LNCaP clone FGC (cell line): Measurements from ENCODE around the gene NDNF.

Experiments used
- DNase-seq: peaks from one replicate; pipeline ENCODE4 v3.0.0-alpha.2; 2011; ENCODE audit warnings: low read depth
- H3K4me3 ChIP-seq: 2 replicates; pipeline ENCODE4 v1.5.1; 2011; ENCODE audit warnings: mild to moderate bottlenecking, low read depth, low read length, control low read depth
- CTCF ChIP-seq: IDR thresholded peaks from 2 replicates; pipeline ENCODE4 v1.5.1; 2012; ENCODE audit warnings: mild to moderate bottlenecking; ENCODE audit not compliant: control insufficient read depth, insufficient read depth; ENCODE audit errors: extremely low read depth

NDNF gene

DNA sequence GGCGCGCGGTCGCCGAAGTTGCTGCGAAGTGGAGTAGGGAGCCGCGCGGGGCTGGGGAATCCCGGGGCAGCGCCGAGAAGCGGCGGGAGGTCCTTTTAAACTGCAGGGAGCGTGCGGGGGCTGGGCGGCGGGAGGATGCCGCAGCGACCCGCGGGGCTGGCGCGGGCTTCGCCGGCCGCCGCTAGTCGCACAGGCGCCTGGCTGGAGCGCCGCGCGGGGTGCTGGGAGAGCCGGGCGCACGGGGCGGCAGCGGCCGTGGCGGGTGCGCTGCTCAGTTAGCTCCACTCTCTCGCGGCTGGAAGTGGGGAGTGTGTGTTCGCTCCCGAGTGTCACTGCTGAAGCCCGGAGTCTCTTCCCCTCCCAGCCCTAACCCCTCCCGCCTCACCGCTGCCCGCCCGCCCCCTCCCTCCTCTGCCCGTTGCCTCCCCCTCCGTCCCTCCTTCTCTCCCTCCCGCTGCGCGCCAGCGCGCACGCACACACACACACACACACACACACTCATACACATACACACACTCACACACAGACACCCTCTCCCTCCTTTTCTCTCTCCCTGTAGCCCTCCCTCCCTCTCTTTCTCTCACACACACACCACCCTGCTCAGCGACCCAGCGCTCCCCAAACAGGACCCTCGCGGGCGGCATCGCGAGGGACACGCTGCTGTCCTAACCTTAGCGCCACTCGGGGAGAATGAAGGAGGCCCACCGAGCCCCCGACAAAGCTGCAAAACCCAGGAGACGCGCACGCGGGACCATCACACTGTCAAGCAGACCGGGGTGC is at the start of gene NDNF:
NDNF (minus strand) TSS at position 312 of the 780 bp plus-strand sequence. CDS start 26,698 bp downstream, outside the sequence.
- 0 out of 2 replicates have a peak within 1 kb of the TSS, but pooled peaks have one; percentile 9 for H3K4me3 ChIP-seq

DNA sequence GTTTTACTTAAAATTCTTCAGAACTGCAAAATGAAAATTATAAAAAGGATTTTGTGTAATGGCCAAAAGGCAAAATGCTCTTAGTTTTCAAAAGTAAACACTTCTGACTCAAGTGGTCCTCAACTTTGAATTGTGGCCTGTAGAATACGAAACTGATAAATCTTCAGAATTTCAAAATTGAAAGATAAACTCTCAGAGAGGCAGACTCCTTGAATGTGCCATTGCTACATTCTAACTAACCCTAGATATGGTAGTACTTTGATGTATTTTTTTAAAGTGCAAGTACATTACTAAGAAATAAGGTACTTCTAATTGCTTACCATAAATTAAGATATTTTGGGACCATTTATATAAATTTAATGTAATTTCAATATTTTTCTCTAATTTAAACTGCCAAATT is 47.4 kb upstream of the NDNF start:
- no peak for DNase-seq
- no peak for TF ChIP-seq CTCF
- no peak overlapping the region for H3K4me3 ChIP-seq

More for the DNA sequence above, at the start of gene NDNF:
- TF ChIP-seq CTCF, result no peak
- DNase-seq, result no peak

GRCh38 chr4:121118344-121118743 is 46.0 kb upstream of the NDNF start:
- no peak for TF ChIP-seq CTCF
- no peak overlapping the region for H3K4me3 ChIP-seq
- DNase-seq, result no peak

DNA sequence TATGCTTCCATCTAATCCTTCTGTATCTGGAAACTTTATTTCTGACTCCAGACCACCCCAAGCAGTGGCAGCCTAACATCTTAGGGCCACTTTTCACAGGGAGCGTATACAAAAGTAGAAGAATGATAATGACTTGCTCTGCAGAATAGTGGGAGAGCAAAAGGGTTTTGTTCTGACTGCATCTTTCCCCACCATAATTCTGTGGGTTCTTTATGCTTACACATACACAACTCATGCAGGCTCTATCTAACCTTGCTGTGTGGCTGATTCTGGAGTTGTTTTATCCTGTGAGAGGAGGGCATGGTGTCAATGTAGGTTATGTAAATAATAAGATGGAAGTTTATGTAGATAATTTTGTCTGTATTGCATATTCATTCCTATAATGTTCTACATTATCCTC is 42.4 kb upstream of the NDNF start:
- H3K4me3 ChIP-seq, result no peak overlapping the region
- no peak for TF ChIP-seq CTCF
- no peak for DNase-seq

GRCh38 chr4:121112530-121112929 is 40.2 kb upstream of the NDNF start:
- TF ChIP-seq CTCF, result peak; percentile 23; the same call in 1 of the 2 replicates
- H3K4me3 ChIP-seq, result no peak overlapping the region
- DNase-seq, result no peak

DNA sequence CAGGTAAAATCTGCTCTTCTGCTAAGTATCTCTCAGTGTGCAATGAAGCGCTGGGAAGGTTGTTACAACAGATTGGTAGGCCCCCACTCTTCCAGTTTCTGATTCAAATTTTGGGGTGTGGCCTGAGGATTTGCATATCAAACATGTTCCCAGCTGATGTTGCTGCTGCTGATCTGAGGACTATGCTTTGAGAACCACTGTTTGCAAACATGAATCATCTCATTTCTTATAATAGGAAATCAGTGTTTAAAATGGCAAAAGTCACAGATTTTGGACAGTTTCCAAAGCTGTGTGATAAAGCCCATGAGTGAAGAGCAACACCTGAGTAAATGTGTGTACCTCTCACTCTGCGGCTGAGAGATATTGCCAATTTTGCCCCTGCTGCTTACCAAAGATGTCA is 36.2 kb upstream of the NDNF start:
- H3K4me3 ChIP-seq, result no peak overlapping the region
- no peak for DNase-seq
- TF ChIP-seq CTCF, result no peak

DNA sequence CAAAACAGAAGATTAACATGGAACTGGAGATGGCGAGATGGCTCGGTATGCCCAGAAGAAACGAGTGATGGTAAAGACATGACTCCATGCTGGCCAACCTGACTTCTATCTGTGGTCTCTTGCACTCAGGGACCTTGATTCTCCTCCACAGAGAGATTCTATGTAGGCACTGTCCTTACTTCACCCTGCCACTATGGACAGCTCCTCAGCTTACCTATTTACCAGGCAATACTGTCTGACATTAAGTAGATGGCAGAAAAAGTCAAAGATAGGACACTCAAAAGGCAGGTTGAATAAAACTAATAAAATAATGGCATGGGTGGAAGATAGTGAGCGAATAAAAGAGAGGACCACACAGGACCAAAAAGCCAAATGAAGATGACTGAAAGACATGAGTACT is 35.2 kb upstream of the NDNF start:
- H3K4me3 ChIP-seq, result no peak overlapping the region
- no peak for DNase-seq
- no peak for TF ChIP-seq CTCF
